Effector CD4-positive, alpha-beta T cell (primary cell): ENCODE results near the gene ZNF837.
"Not testable (repeated sequence)": the region's sequence is repeated elsewhere in the genome, so short reads cannot be mapped to it uniquely, and the experiment has no call there.

Experiments
- DNase-seq: peaks from one replicate; pipeline ENCODE4 v3.0.0-alpha.2; 2020

The ZNF837 gene

GRCh38 chr19:58350001-58350861, 30.6 kb downstream of the ZNF837 start:
- DNase-seq, result no peak

- DNase-seq, result no peak
Measured at GRCh38 chr19:58349590-58349989, 31.2 kb downstream of the ZNF837 start.

GRCh38 chr19:58348080-58348479, 32.8 kb downstream of the ZNF837 start:
- not testable (repeated sequence) for DNase-seq

- DNase-seq, result peak; percentile 43
Measured at GRCh38 chr19:58346961-58347929, 33.6 kb downstream of the ZNF837 start.

GRCh38 chr19:58345558-58345957, 35.3 kb downstream of the ZNF837 start:
- no peak for DNase-seq

- no peak for DNase-seq
Measured at GRCh38 chr19:58338825-58339558, 41.8 kb downstream of the ZNF837 start.

- DNase-seq, result no peak
Measured at GRCh38 chr19:58338336-58338735, 42.5 kb downstream of the ZNF837 start.

- DNase-seq, result no peak
Measured at GRCh38 chr19:58336820-58337219, 44.0 kb downstream of the ZNF837 start.

- DNase-seq, result no peak
Measured at GRCh38 chr19:58336216-58336615, 44.6 kb downstream of the ZNF837 start.

GRCh38 chr19:58335630-58336029, 45.2 kb downstream of the ZNF837 start:
- DNase-seq, result no peak

- no peak for DNase-seq
Measured at GRCh38 chr19:58334691-58335249, 46.1 kb downstream of the ZNF837 start.

- DNase-seq, result no peak
Measured at GRCh38 chr19:58332697-58333096, 48.1 kb downstream of the ZNF837 start.

- no peak for DNase-seq
Measured at GRCh38 chr19:58330458-58330857, 50.4 kb downstream of the ZNF837 start.

GRCh38 chr19:58328999-58329398, 51.8 kb downstream of the ZNF837 start:
- no peak for DNase-seq

GRCh38 chr19:58326914-58327726, 53.7 kb downstream of the ZNF837 start, which contains the start of gene ZSCAN22:
Gene ZSCAN22 (plus strand): TSS chr19:58326994. CDS start chr19:58334803, 7,809 bp downstream.
- peak; percentile 91 for DNase-seq

GRCh38 chr19:58326501-58326913, 54.3 kb downstream of the ZNF837 start:
- DNase-seq, result no peak

- no peak for DNase-seq
Measured at GRCh38 chr19:58325311-58326022, 55.4 kb downstream of the ZNF837 start.

- no peak for DNase-seq
Measured at GRCh38 chr19:58319241-58319640, 61.6 kb downstream of the ZNF837 start.

- DNase-seq, result no peak
Measured at GRCh38 chr19:58318297-58318696, 62.5 kb downstream of the ZNF837 start.
